Natural killer cell (primary cell): Measurements from ENCODE around the gene SSTR3. TPM values are rescaled to one million over a fixed set of nuclear protein-coding genes. Genes with fewer than 3 reads are reported as not detected.

Experiments used
- ATAC-seq, 3 donors: fragments of 150-1000 bp in 2 of 3; fragments of 200-7000 bp in 1 of 3; cut with Tn5 transposase; 1 replicate in 1 of 3; 2 replicates in 2 of 3; pipeline ENCODE4 v1.10.0; 2021; ENCODE audit warnings: mild to moderate bottlenecking in 2 of 3, moderate library complexity in 2 of 3
- DNase-seq, 2 donors: peaks; one replicate each; pipeline versions ENCODE4 v3.0.0 to v3.0.0-alpha.2; 2013 to 2021; ENCODE audit warnings: mixed read lengths in 1 of 2
- H3K27ac ChIP-seq: one replicate; pipeline ENCODE4 v1.5.1; 2013; ENCODE audit warnings: mild to moderate bottlenecking, low read length
- H3K27me3 ChIP-seq: one replicate; pipeline ENCODE4 v1.6.1; 2013; ENCODE audit warnings: low read length; ENCODE audit not compliant: control insufficient read depth, insufficient read depth
- H3K36me3 ChIP-seq: one replicate; pipeline ENCODE4 v1.6.1; 2013; ENCODE audit warnings: low read length; ENCODE audit not compliant: control insufficient read depth, insufficient read depth
- H3K4me1 ChIP-seq: one replicate; pipeline ENCODE4 v1.6.1; 2013; ENCODE audit warnings: low read length; ENCODE audit not compliant: control insufficient read depth, insufficient read depth
- H3K4me3 ChIP-seq: one replicate; pipeline ENCODE4 v1.5.1; 2013; ENCODE audit warnings: low read length
- H3K9me3 ChIP-seq: one replicate; pipeline ENCODE4 v1.6.1; 2013; ENCODE audit warnings: low read length; ENCODE audit not compliant: control insufficient read depth, insufficient read depth
- H3K27ac Mint-ChIP-seq, 2 donors: one replicate each; pipeline ENCODE4 v1.8.0; 2022; ENCODE audit warnings: mild to moderate bottlenecking in 2 of 2, mixed read lengths in 2 of 2, moderate library complexity in 1 of 2
- H3K27me3 Mint-ChIP-seq, 2 donors: one replicate each; pipeline ENCODE4 v1.8.0; 2022; ENCODE audit warnings: low read depth in 2 of 2, mixed read lengths in 2 of 2
- H3K36me3 Mint-ChIP-seq: one replicate; pipeline ENCODE4 v1.8.0; 2022; ENCODE audit warnings: mixed read lengths
- H3K4me1 Mint-ChIP-seq, 2 donors: one replicate each; pipeline ENCODE4 v1.8.0; 2022; ENCODE audit warnings: mixed read lengths in 2 of 2
- H3K4me3 Mint-ChIP-seq: one replicate; pipeline ENCODE4 v1.8.0; 2022; ENCODE audit warnings: mild to moderate bottlenecking, moderate library complexity, mixed read lengths
- H3K9me3 Mint-ChIP-seq, 2 donors: one replicate each; pipeline ENCODE4 v1.8.0; 2022; ENCODE audit warnings: mixed read lengths in 2 of 2
- CTCF ChIP-seq: fragments of 200-600 bp; IDR thresholded peaks from one replicate; pipeline ENCODE4 v1.8.0; 2022; ENCODE audit warnings: antibody characterized with exemption
- WGBS: methylation state at CpG from one replicate; pipeline ENCODE4 v1.1.7; 2013; ENCODE audit warnings: missing lambda C conversion rate; ENCODE audit not compliant: insufficient coverage; 5-methylcytosine and 5-hydroxymethylcytosine counted together
- intact Hi-C: fragments of 100-400 bp; cut with micrococcal nuclease; formaldehyde crosslinking; loops from one replicate; pipeline ENCODE4 v1.14.2; 2022
- total RNA-seq, 4 donors: library from RNA; stranded (reverse); fragments of 120-200 nt in 1 of 4; gene quantifications; one replicate each; pipeline versions ENCODE4 v1.2.3 to v1.2.4, GENCODE V29; 2013 to 2022

The SSTR3 gene
- total RNA-seq, 3 donors from 2014 or later (not counting 1 experiment from before 2014, with no cell fraction given): 0.20 to 0.64 (median 0.23) TPM

GRCh38 chr22:37241351-37242142 lies 29.3 kb upstream of the SSTR3 start:
- no peak for TF ChIP-seq CTCF
- Histone ChIP-seq H3K27me3 (no peaks in the 10 kb centered on the region), H3K9me3 (no peaks in the 10 kb centered on the region), H3K4me3 (peak overlapping the region; percentile 89), H3K4me1 (peaks cover 80% of the 10 kb centered on the region), H3K36me3 (peaks cover 43% of the 10 kb centered on the region), H3K27ac (peak overlapping the region; percentile 82)
- peak overlapping the region; percentile 93 to 98 for H3K27ac Mint-ChIP-seq
- no peaks in the 10 kb centered on the region for H3K27me3 Mint-ChIP-seq
- DNase-seq: peak; percentile 63 to 76
- intact Hi-C loops: loop anchor here (5.0 kb wide), 3 partner anchors 36 to 94 kb away; partner anchors contain the start of gene IL2RB
- H3K36me3 Mint-ChIP-seq: no peaks in the 10 kb centered on the region
- H3K4me3 Mint-ChIP-seq: peak overlapping the region; percentile 91
- H3K9me3 Mint-ChIP-seq: no peaks in the 10 kb centered on the region
- ATAC-seq: peak; percentile 20 to 34 (median 32)
- WGBS: 19% methylated on average over 17 of the region's 19 CpGs
- H3K4me1 Mint-ChIP-seq: peaks cover 68 to 87% of the 10 kb centered on the region in 2 donors

DNA sequence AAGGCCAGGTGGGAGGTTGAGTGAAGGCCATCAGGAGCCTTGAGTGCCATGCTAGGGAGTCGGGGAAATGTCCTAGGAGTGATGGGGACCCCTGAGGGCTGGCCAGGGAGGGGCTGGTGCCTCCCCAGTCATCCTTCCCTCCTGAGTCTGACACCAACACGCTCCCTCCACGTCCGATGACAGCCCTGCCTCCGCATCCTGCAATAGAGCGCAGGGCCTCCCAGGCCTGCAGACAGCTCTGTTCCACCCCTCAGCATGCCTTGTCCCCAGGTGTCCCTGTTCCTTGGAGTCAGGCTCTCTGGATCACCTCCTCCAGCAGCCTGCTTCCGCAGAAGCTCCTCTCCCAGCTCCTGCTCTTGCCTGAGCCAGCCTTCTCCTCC lies 28.7 kb upstream of the SSTR3 start:
- no peaks in the 10 kb centered on the region for H3K9me3 Mint-ChIP-seq
- DNase-seq: peak in 1 of 2 donors; percentile 57
- Histone ChIP-seq H3K4me3 (peak overlapping the region; percentile 89), H3K27ac (peak overlapping the region; percentile 82), H3K36me3 (peaks cover 49% of the 10 kb centered on the region), H3K9me3 (no peaks in the 10 kb centered on the region), H3K4me1 (peaks cover 87% of the 10 kb centered on the region), H3K27me3 (no peaks in the 10 kb centered on the region)
- H3K4me1 Mint-ChIP-seq: peaks cover 74 to 93% of the 10 kb centered on the region in 2 donors
- H3K27me3 Mint-ChIP-seq: no peaks in the 10 kb centered on the region
- WGBS: 52% methylated on average over 7 of the region's 7 CpGs
- H3K27ac Mint-ChIP-seq: peak overlapping the region; percentile 93 to 98
- ATAC-seq: no peak
- no peaks in the 10 kb centered on the region for H3K36me3 Mint-ChIP-seq
- TF ChIP-seq CTCF: no peak
- peak overlapping the region; percentile 91 for H3K4me3 Mint-ChIP-seq
- intact Hi-C loops: loop anchor here (5.0 kb wide), 3 partner anchors 36 to 94 kb away; partner anchors contain the start of gene IL2RB

GRCh38 chr22:37240240-37240940 lies 28.1 kb upstream of the SSTR3 start:
- Mint-ChIP-seq H3K36me3 (no peaks in the 10 kb centered on the region), H3K27ac (peak overlapping the region; percentile 93 to 98), H3K9me3 (no peaks in the 10 kb centered on the region), H3K4me1 (peaks cover 80 to 98% of the 10 kb centered on the region in 2 donors), H3K4me3 (peak overlapping the region; percentile 91), H3K27me3 (no peaks in the 10 kb centered on the region)
- no peak for TF ChIP-seq CTCF
- Histone ChIP-seq H3K4me1 (peaks cover 89% of the 10 kb centered on the region), H3K36me3 (peaks cover 54% of the 10 kb centered on the region), H3K4me3 (no peak overlapping the region), H3K27me3 (no peaks in the 10 kb centered on the region), H3K9me3 (no peaks in the 10 kb centered on the region), H3K27ac (peak overlapping the region; percentile 82)
- ATAC-seq (no peak), DNase-seq (no peak)
- 66% methylated on average over 11 of the region's 11 CpGs for WGBS
- intact Hi-C loops: loop anchor here (5.0 kb wide), 3 partner anchors 37 to 93 kb away; partner anchors contain the start of gene IL2RB
